GM10847 (cell line): Measurements from ENCODE around the gene PRDM16.

Experiments
- POLR2A ChIP-seq: IDR thresholded peaks from 2 replicates; pipeline ENCODE4 v1.6.1; 2011; ENCODE audit not compliant: insufficient read length; ENCODE audit errors: extremely low read depth

Gene PRDM16

GRCh38 chr1:3037281-3038040 lies 31.5 kb upstream of the PRDM16 start:
- TF ChIP-seq POLR2A: no peak

DNA sequence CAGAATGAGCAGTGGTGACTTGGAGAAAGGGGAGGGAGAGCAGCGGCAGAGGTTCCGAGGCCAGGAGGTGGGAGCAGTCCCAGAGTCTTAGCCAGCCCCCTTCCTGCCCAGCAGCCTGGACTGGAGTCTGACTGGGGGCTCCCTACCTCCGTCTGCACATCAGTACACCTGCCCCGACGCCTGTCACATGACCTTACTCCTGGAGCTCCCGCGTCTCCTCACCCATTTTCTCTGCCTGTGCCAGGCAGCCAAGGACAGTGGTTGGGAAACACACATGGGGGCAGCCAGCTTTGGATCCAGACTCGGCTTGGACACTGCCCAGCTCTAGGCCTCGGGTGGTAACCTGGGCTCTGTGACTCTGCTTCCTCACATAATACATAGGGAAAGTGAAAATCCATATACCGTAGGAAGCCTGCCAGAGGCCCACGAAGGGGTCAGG lies 30.9 kb upstream of the PRDM16 start:
- no peak for TF ChIP-seq POLR2A

GRCh38 chr1:3038571-3039181 lies 30.3 kb upstream of the PRDM16 start:
- TF ChIP-seq POLR2A: no peak

GRCh38 chr1:3040004-3040403 lies 29.0 kb upstream of the PRDM16 start:
- TF ChIP-seq POLR2A: no peak

- TF ChIP-seq POLR2A: no peak
Observed at GRCh38 chr1:3042481-3042880, 26.5 kb upstream of the PRDM16 start.

- no peak for TF ChIP-seq POLR2A
Observed at GRCh38 chr1:3049164-3049563, 19.8 kb upstream of the PRDM16 start.

GRCh38 chr1:3049905-3050304 lies 19.1 kb upstream of the PRDM16 start:
- TF ChIP-seq POLR2A: no peak

DNA sequence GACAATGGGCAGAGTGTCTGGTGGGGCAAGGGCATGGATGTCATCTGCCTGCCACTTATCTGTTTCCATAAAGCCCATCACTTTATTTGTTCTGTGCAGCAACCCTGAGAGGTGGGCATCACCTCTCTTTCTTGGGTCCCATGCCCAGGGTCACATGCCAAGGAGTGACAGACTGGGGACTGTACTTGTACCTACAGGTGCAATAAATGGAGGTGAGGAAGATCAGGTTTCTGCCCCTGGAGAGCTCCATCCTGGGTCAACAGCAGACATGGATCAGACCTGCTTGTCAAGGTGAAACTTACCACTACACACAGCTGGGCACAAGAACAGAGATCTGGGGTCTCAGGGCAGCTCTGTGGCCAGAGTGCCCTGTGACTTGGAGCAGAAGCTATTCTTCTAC lies 18.4 kb upstream of the PRDM16 start:
- TF ChIP-seq POLR2A: no peak

- no peak for TF ChIP-seq POLR2A
Observed at GRCh38 chr1:3051270-3052268, 17.4 kb upstream of the PRDM16 start.

- TF ChIP-seq POLR2A: no peak
Observed at GRCh38 chr1:3052501-3052900, 16.5 kb upstream of the PRDM16 start.

GRCh38 chr1:3053366-3053980 lies 15.5 kb upstream of the PRDM16 start:
- no peak for TF ChIP-seq POLR2A

- TF ChIP-seq POLR2A: no peak
Observed at GRCh38 chr1:3053986-3054385, 15.0 kb upstream of the PRDM16 start.

DNA sequence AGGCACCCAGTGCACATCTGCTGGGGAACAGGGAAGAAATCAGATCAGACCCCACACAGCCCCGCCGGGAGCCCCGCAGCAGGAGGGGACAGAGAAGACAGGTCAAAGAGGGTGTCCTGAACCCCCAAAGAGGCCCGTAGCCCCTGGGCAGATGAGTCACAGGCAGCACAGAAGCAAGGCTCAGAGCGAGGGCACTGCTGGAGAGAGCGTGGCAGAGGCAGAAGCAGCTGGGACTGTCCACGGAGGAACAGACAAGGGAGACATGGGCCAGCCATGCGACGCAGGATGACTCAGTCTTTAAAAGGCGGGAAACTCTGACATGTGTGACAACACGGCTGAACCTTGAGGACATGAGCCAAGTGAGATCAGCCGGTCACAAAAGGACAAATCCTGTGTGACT lies 14.5 kb upstream of the PRDM16 start:
- TF ChIP-seq POLR2A: no peak

GRCh38 chr1:3055051-3055450 lies 14.0 kb upstream of the PRDM16 start:
- TF ChIP-seq POLR2A: no peak

DNA sequence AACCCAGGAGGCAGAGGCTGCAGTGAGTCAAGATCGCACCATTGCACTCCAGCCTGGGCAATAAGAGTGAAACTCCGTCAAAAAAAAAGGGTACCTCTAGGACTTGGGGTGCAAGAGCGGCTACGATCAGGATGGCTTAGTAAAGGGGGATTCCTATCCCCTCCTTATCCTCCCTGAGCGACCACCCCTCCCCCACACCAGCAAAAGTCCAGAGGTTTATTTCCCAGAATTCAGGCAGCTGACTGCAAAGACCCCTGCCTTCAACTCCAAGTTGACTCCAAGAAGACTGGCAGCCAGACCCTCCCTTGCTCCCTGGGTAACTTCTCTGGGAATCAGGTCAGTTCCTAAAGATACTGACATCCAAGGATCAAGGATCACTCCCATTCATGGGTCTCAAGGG lies 12.4 kb upstream of the PRDM16 start:
- TF ChIP-seq POLR2A: no peak
